ENCODE measurements around the gene TLR3.

DNA sequence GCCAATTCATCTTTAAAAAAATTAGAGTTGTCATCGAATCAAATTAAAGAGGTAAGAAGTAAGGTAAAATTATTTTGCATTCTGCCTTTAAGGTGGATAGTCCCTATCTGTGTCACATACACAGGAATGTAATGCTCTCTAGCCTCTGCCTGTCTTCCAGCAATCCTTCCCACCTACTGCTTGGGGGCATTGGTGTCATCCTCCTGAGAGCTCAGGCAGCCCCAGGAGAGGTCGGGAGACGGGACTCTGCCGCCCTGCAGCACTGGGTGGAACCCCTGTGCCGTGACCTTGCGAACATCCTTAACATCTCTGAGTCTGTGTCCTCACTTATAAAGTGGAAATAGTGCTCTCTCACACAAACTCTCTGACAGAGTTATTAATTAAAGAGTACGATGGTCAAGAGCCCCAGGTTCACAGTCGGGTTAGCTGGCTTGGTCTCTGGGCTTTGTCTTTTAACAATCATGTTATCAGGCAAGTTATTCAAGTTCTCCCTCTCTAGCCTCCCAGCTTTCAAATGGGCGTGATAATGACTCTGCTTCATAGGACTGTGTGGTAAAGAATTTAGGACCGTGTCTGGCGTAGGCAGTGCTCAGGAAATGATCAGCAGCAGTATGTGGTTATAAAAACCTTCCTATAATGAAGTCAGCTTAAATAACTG is 10.2 kb downstream of the TLR3 start:
- TF ChIP-seq, protein P1, sequence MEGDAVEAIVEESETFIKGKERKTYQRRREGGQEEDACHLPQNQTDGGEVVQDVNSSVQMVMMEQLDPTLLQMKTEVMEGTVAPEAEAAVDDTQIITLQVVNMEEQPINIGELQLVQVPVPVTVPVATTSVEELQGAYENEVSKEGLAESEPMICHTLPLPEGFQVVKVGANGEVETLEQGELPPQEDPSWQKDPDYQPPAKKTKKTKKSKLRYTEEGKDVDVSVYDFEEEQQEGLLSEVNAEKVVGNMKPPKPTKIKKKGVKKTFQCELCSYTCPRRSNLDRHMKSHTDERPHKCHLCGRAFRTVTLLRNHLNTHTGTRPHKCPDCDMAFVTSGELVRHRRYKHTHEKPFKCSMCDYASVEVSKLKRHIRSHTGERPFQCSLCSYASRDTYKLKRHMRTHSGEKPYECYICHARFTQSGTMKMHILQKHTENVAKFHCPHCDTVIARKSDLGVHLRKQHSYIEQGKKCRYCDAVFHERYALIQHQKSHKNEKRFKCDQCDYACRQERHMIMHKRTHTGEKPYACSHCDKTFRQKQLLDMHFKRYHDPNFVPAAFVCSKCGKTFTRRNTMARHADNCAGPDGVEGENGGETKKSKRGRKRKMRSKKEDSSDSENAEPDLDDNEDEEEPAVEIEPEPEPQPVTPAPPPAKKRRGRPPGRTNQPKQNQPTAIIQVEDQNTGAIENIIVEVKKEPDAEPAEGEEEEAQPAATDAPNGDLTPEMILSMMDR (IDR thresholded peaks at IDR 0.05), result no peak
- no peak for TF ChIP-seq EP300 (IDR thresholded peaks at IDR 0.05)
